ENCODE measurements around the gene MAP2.
"Not testable (repeated sequence)": the region's sequence is repeated elsewhere in the genome, so short reads cannot be mapped to it uniquely, and the experiment has no call there.

MAP2 gene

DNA sequence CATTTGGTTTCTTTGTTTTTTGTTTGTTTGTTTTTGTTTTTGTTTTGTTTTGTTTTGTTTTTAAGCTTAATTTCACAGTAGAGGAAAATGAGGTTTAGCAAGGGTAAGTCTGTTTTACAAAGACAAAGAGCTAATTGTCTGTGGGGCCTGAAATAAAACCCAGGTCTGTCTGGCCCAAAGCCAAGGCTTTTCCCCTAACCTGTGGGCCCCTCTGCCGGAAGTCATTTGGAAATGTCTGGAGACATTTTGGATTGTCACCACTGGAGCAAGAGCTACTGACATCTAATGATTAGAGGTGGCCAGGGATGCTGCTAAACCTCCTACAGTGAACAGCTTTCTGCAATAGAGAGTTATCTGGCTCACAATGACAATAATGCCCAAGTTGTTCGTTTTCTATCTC is 167.2 kb downstream of the MAP2 start:
- Mint-ChIP-seq H3K4me1 (no peaks in the 10 kb centered on the region), H3K36me3 (no peaks in the 10 kb centered on the region), H3K27ac (no peak overlapping the region), H3K27me3 (no peaks in the 10 kb centered on the region), H3K9me3 (no peaks in the 10 kb centered on the region), H3K4me3 (no peak overlapping the region)
- no peak for DNase-seq
- CTCF ChIA-PET: interaction anchor here (0.9 kb wide), 1 partner anchor 18 kb away, joined by 3 read pairs; no protein-coding TSS in a partner anchor

DNA sequence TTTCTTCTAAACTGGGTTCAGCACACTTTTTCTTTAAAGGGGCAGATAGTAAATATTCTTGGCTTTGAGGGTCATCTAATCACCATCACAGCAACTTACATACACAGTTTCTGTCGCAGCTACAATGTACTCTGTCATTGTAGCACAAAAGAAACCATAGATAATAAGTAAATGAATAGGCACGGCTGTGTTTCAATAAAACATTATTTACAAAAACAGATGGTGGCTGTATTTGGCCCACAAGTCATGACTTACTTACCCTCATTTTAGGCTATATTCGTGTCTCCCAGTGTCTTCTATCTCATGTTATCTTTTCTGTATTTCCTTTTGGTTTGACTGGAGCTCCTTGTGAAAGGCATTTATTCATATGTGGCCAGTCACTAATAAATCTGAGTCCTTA is 168.3 kb downstream of the MAP2 start:
- no peak overlapping the region for H3K4me3 Mint-ChIP-seq
- DNase-seq: no peak
- H3K9me3 Mint-ChIP-seq: no peaks in the 10 kb centered on the region
- CTCF ChIA-PET: no interaction called here
- H3K4me1 Mint-ChIP-seq: no peaks in the 10 kb centered on the region
- H3K27ac Mint-ChIP-seq: no peak overlapping the region
- no peaks in the 10 kb centered on the region for H3K36me3 Mint-ChIP-seq
- H3K27me3 Mint-ChIP-seq: no peaks in the 10 kb centered on the region

DNA sequence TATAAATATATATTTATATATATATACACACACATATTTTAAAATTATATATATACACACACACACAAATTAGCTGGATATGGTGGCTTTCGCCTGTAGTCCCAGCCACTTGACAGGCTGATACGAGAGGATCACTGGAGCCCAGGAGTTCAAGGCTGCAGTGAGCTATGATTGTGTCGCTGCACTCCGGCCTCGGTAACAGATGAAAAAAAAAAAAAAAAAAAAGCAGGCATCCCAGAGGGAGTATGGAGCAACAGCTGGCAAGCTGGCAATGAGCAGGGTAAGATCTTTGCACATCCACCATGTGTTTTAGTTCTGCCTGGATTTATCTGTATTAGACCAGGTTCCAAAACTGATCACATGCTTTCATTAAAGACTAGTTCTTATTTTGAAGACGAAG is 170.1 kb downstream of the MAP2 start:
- CTCF ChIA-PET: no interaction called here
- Mint-ChIP-seq H3K27me3 (no peaks in the 10 kb centered on the region), H3K4me3 (no peak overlapping the region), H3K4me1 (no peaks in the 10 kb centered on the region), H3K27ac (no peak overlapping the region), H3K36me3 (no peaks in the 10 kb centered on the region), H3K9me3 (no peaks in the 10 kb centered on the region)
- no peak for DNase-seq

DNA sequence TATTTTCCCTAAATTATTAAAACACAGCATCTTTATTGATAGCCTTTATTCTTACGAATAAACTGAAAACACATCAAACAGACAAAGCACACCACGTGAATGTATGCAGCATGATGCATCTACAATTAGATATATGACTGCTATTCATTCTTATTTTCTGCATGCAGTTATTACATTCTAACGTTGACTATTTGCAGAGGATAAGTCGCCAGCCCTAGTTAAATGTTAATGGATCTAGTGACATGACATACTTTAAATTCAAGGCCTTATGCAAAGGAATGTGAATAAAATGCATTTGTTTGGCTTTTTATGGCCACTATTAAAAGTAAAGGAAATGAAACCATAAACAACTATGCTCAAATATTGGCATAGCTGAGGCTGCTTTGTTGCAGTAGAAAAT is 172.4 kb downstream of the MAP2 start:
- H3K9me3 Mint-ChIP-seq: no peaks in the 10 kb centered on the region
- H3K4me1 Mint-ChIP-seq: no peaks in the 10 kb centered on the region
- no peaks in the 10 kb centered on the region for H3K27me3 Mint-ChIP-seq
- H3K36me3 Mint-ChIP-seq: no peaks in the 10 kb centered on the region
- H3K27ac Mint-ChIP-seq: no peak overlapping the region
- CTCF ChIA-PET: no interaction called here
- no peak for DNase-seq
- no peak overlapping the region for H3K4me3 Mint-ChIP-seq

- CTCF ChIA-PET, H3K36me3 Mint-ChIP-seq, H3K27me3 Mint-ChIP-seq, H3K9me3 Mint-ChIP-seq, H3K27ac Mint-ChIP-seq, H3K4me3 Mint-ChIP-seq, H3K4me1 Mint-ChIP-seq, DNase-seq: not testable (repeated sequence)
Observed at GRCh38 chr2:209598227-209598626, 174.4 kb downstream of the MAP2 start.

DNA sequence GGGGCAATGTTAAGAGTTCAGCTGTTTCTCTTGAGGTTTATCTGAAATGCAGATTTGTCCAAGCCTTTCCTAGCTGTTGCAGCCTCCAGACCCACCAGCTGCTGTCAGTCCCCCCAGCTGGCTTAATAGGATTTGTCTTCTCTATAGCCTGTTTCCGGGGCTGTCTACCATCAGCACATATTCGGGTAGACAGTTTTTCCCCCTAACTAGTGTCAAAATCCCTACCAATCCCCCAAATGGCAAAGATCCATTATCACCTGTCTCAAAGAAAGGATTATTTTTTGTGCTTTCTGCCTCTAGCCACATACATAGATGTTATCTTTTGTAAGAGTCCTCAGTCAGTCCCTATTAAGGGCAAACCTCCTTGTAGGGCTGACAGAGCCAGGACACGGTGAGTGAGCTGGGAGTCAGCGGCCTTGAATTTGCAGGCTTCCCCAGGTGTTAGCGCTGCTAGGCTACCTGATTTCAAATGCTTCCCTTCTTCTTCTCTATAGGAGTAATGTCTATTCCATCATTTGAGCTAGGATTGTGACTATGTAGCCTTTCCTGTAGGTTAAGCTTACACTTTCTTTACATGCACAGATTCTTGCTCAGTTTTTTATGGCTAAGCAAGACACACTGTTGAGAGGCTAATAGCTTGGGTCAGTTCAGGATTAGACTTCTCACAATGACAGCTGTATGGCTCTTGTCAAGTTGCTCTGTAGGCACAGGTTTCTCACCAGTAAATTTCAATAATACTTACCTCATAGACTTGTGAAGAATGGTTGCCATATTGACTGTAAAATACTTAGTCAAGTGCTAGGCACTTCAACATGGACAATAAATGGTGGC is 176.7 kb downstream of the MAP2 start:
- no peak overlapping the region for H3K4me3 Mint-ChIP-seq
- CTCF ChIA-PET: interaction anchor here (0.8 kb wide), 1 partner anchor 23 kb away, joined by 3 read pairs; no protein-coding TSS in a partner anchor
- no peaks in the 10 kb centered on the region for H3K36me3 Mint-ChIP-seq

DNA sequence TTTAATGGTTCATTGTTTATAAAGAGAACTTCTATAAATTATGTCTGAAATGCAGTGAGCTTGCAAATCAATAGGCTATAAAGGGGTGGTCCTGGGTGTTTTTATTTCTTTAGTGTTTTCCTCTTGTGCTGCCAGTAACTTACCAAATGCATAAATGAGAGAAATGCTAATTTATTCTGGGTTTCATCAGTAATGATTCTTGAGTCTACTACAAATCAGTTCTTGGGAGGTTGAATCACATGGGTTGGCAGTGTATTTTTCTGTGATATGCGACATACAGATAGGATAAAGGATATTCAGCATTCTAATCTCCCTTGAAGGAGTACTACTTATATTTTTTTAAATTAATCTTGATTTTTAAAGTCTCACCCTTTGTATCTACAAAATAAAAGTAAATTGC is 177.7 kb downstream of the MAP2 start:
- CTCF ChIA-PET: no interaction called here
- H3K4me3 Mint-ChIP-seq: no peak overlapping the region

More for the DNA sequence above, 176.7 kb downstream of the MAP2 start:
- no peaks in the 10 kb centered on the region for H3K9me3 Mint-ChIP-seq
- no peak for DNase-seq
- no peaks in the 10 kb centered on the region for H3K27me3 Mint-ChIP-seq
- H3K27ac Mint-ChIP-seq: no peak overlapping the region
- H3K4me1 Mint-ChIP-seq: no peaks in the 10 kb centered on the region

GRCh38 chr2:209602259-209602658 is 178.4 kb downstream of the MAP2 start:
- CTCF ChIA-PET: no interaction called here

More for the DNA sequence above, 177.7 kb downstream of the MAP2 start:
- H3K27ac Mint-ChIP-seq: no peak overlapping the region
- DNase-seq: no peak
- no peaks in the 10 kb centered on the region for H3K9me3 Mint-ChIP-seq
- H3K4me1 Mint-ChIP-seq: no peaks in the 10 kb centered on the region
- H3K27me3 Mint-ChIP-seq: no peaks in the 10 kb centered on the region
- no peaks in the 10 kb centered on the region for H3K36me3 Mint-ChIP-seq

DNA sequence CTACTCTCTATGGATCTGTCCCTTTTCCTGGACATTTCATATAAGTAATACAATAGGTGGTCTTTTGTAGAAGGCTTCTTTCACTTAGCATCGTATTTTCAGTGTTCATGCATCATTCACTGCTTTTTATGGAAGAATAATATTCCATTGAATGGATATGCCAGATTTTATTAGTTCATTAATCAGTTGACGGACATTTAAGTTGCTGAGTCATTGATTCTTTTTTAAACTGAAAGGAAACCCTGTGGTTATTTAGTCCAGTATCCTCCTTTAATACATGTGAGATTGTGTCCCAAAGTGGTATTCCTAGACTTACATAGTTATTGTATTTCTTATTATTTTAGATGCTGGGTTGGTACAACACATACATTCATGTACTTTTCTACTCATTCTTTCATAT is 185.7 kb downstream of the MAP2 start:
- CTCF ChIA-PET: interaction anchor here (1.0 kb wide), 1 partner anchor 19 kb away, joined by 3 read pairs; no protein-coding TSS in a partner anchor
- H3K9me3 Mint-ChIP-seq: no peaks in the 10 kb centered on the region
- H3K4me3 Mint-ChIP-seq: no peak overlapping the region
- H3K27ac Mint-ChIP-seq: no peak overlapping the region
- H3K4me1 Mint-ChIP-seq: no peaks in the 10 kb centered on the region
- no peaks in the 10 kb centered on the region for H3K27me3 Mint-ChIP-seq
- no peaks in the 10 kb centered on the region for H3K36me3 Mint-ChIP-seq
- DNase-seq: no peak

More at GRCh38 chr2:209602259-209602658, 178.4 kb downstream of the MAP2 start:
- Mint-ChIP-seq H3K9me3 (no peaks in the 10 kb centered on the region), H3K27ac (no peak overlapping the region), H3K27me3 (no peaks in the 10 kb centered on the region), H3K4me3 (no peak overlapping the region), H3K4me1 (no peaks in the 10 kb centered on the region), H3K36me3 (no peaks in the 10 kb centered on the region)
- no peak for DNase-seq

GRCh38 chr2:209610631-209611030 is 186.8 kb downstream of the MAP2 start:
- Mint-ChIP-seq H3K4me3 (no peak overlapping the region), H3K27ac (no peak overlapping the region), H3K4me1 (no peaks in the 10 kb centered on the region), H3K27me3 (no peaks in the 10 kb centered on the region), H3K36me3 (no peaks in the 10 kb centered on the region), H3K9me3 (no peaks in the 10 kb centered on the region)
- DNase-seq: no peak
- CTCF ChIA-PET: no interaction called here

DNA sequence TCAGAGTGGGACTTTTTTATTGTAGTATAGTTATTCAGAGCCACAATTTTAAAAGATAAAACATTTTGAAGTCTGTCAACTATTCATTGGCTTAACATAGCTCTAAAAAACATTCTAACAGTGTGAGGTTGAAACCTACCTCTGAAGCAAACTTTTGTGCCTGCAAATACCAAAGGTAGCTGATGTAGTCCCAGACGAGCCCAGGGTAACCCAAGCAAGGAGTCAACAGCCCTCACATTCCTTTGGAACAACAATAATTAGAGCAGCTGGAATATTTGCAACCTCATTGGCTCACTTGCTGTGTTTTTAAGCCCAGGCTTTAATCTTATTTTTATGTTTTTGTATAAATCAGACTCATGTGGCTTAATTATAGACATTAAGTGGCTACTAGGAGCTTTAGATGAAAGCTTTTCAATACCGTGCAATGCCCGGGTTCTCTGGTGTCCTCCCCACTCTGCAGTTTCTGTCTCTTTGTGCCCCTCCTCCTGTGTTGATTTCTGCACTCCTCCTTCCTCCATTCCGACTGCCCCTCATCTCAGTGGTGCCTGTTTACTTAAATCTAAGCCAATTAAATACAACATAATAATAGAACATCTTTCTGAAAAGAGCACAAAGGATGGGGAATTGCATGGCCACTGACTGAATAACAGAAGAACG is 189.9 kb downstream of the MAP2 start:
- Mint-ChIP-seq H3K9me3 (no peaks in the 10 kb centered on the region), H3K27me3 (no peaks in the 10 kb centered on the region), H3K36me3 (no peaks in the 10 kb centered on the region), H3K4me1 (no peaks in the 10 kb centered on the region), H3K27ac (no peak overlapping the region), H3K4me3 (no peak overlapping the region)
- CTCF ChIA-PET: no interaction called here
- DNase-seq: no peak

- Mint-ChIP-seq H3K27ac (no peak overlapping the region), H3K36me3 (no peaks in the 10 kb centered on the region), H3K4me3 (no peak overlapping the region), H3K4me1 (no peaks in the 10 kb centered on the region), H3K9me3 (no peaks in the 10 kb centered on the region), H3K27me3 (no peaks in the 10 kb centered on the region)
- CTCF ChIA-PET: no interaction called here
- no peak for DNase-seq
Observed at GRCh38 chr2:209614690-209615369, 191.0 kb downstream of the MAP2 start.

DNA sequence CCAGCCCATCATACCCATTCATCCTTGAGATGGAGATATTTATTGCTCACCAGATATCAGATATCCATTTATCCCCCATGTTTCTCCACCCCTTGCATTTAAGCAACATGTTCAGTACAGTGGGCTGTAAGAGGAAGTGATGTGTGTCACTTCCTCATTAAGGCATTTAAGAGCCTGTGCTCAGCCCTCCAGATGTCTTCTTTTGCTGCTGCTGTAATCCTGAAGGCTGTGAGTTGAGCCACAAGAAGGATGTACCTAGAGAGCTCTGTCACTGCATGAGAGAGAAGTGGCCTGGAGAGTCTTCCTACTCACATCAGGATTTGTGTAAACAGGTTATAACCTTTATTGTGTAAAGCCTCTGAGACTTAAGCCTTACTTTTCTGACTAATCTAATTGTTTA is 195.9 kb downstream of the MAP2 start:
- Mint-ChIP-seq H3K4me3 (no peak overlapping the region), H3K27me3 (no peaks in the 10 kb centered on the region), H3K27ac (no peak overlapping the region), H3K4me1 (no peaks in the 10 kb centered on the region), H3K9me3 (no peaks in the 10 kb centered on the region), H3K36me3 (no peaks in the 10 kb centered on the region)
- CTCF ChIA-PET: no interaction called here
- no peak for DNase-seq

DNA sequence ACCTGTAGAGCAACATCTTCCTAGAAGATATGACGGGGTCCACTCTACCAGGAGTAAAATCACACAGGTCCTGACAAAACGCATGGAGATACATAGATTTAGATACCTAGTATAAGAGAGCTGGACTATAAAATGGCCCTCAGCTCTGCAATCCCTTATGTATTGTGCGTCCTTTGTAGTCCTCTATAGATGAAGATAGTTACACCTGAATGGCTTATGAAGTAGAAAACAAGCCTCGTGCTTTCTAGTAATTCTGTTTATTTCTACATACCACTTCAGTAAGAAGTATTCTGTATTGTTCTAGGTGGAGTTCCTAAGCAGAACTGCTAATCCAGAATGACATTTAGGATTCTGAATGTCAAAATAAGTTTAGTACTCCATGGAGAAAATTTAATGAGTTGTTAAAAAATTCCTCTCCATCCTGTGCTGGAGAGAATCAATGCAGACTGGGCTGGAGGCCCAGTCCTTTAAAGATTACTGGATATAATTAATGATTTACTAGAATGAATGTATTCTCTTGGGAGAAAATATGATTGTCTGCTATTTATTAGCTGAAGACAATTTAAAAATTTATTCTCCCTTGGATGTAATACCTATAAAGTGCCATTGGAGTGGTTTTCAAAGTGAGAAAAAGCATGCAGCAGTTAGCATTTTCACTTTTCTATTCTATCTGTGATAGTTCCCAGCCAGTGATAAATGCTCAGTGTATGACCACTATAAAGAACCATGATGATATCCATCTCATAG is 200.5 kb downstream of the MAP2 start:
- no peak overlapping the region for H3K4me3 Mint-ChIP-seq
- CTCF ChIA-PET: no interaction called here
- H3K4me1 Mint-ChIP-seq: no peaks in the 10 kb centered on the region

More for the DNA sequence above, 200.5 kb downstream of the MAP2 start:
- H3K27me3 Mint-ChIP-seq: no peaks in the 10 kb centered on the region
- H3K9me3 Mint-ChIP-seq: no peaks in the 10 kb centered on the region
- DNase-seq: no peak
- no peaks in the 10 kb centered on the region for H3K36me3 Mint-ChIP-seq
- H3K27ac Mint-ChIP-seq: no peak overlapping the region
